Measurements from ENCODE around the gene ERVW-1.
"Not testable (repeated sequence)": the region's sequence is repeated elsewhere in the genome, so short reads cannot be mapped to it uniquely, and the experiment has no call there.

The ERVW-1 gene

GRCh38 chr7:92477681-92478080 lies at the start of gene ERVW-1:
TSS of gene ERVW-1 (minus strand) at chr7:92477946. CDS start at chr7:92470381, 7,565 bp downstream.
- DNase-seq, result not testable (repeated sequence)

GRCh38 chr7:92523110-92523509 lies 45.4 kb upstream of the ERVW-1 start:
- DNase-seq, result no peak

GRCh38 chr7:92520024-92520423 lies 42.3 kb upstream of the ERVW-1 start:
- DNase-seq, result no peak

- DNase-seq, result no peak
These were observed 39.9 kb upstream of the ERVW-1 start for GRCh38 chr7:92517631-92518030.

GRCh38 chr7:92513167-92513902 lies 35.6 kb upstream of the ERVW-1 start:
- no peak for DNase-seq

- DNase-seq, result no peak
These were observed 31.2 kb upstream of the ERVW-1 start for GRCh38 chr7:92508946-92509345.

- DNase-seq, result no peak
These were observed 28.6 kb upstream of the ERVW-1 start for GRCh38 chr7:92506363-92506762.

GRCh38 chr7:92504563-92504962 lies 26.8 kb upstream of the ERVW-1 start:
- no peak for DNase-seq

GRCh38 chr7:92503767-92504166 lies 26.0 kb upstream of the ERVW-1 start:
- no peak for DNase-seq

GRCh38 chr7:92498557-92498956 lies 20.8 kb upstream of the ERVW-1 start:
- DNase-seq, result no peak

GRCh38 chr7:92496876-92497275 lies 19.1 kb upstream of the ERVW-1 start:
- DNase-seq, result no peak

GRCh38 chr7:92489634-92490033 lies 11.9 kb upstream of the ERVW-1 start:
- DNase-seq, result no peak

- DNase-seq, result no peak
These were observed 10.1 kb upstream of the ERVW-1 start for GRCh38 chr7:92487804-92488203.

GRCh38 chr7:92485974-92486373 lies 8.2 kb upstream of the ERVW-1 start:
- DNase-seq, result no peak

GRCh38 chr7:92485267-92485892 lies 7.6 kb upstream of the ERVW-1 start:
- no peak for DNase-seq

- DNase-seq, result not testable (repeated sequence)
These were observed 6.5 kb upstream of the ERVW-1 start for GRCh38 chr7:92484226-92484625.

GRCh38 chr7:92483624-92484023 lies 5.9 kb upstream of the ERVW-1 start:
- DNase-seq, result not testable (repeated sequence)

GRCh38 chr7:92479146-92479545 lies 1.4 kb upstream of the ERVW-1 start:
- DNase-seq, result not testable (repeated sequence)

- DNase-seq, result no peak
These were observed 965 bp upstream of the ERVW-1 start for GRCh38 chr7:92478711-92479110.

- DNase-seq, result no peak
These were observed 349 bp upstream of the ERVW-1 start for GRCh38 chr7:92478095-92478494.

GRCh38 chr7:92475851-92476590 lies 1.7 kb downstream of the ERVW-1 start:
- not testable (repeated sequence) for DNase-seq

- not testable (repeated sequence) for DNase-seq
These were observed 2.4 kb downstream of the ERVW-1 start for GRCh38 chr7:92475261-92475770.

- DNase-seq, result not testable (repeated sequence)
These were observed 3.8 kb downstream of the ERVW-1 start for GRCh38 chr7:92473989-92474388.

GRCh38 chr7:92468589-92468988 lies 9.2 kb downstream of the ERVW-1 start:
- not testable (repeated sequence) for DNase-seq

Measured in stimulated activated CD4-positive, alpha-beta T cell treated with anti-CD3 and anti-CD28 coated beads, Interleukin-12 subunit alpha, Interleukin-12 subunit beta, amount 100 ng/mL, for 4 hours (primary cell).